ENCODE data around the gene METRNL. TPM values are rescaled to one million over a fixed set of nuclear protein-coding genes. Genes with fewer than 3 reads are reported as not detected.

Gene METRNL
- total and polyA plus RNA-seq, 4 donors = 0.67 to 9.0 (median 8.6) TPM

- Histone ChIP-seq H3K36me3 (ENCODE audit: control insufficient read depth in 4 of 4, insufficient read depth in 3 of 4, low read depth in 1 of 4, low read length in 3 of 4) (no peaks in the 10 kb centered on the region), H3K4me1 (ENCODE audit: control insufficient read depth in 4 of 4, insufficient read depth in 4 of 4, low read length in 3 of 4) (no peaks in the 10 kb centered on the region), H3K9ac (ENCODE audit: low read depth in 1 of 2, low read length in 2 of 2) (no peak overlapping the region), H3K27ac (ENCODE audit: low read depth in 1 of 2, low read length in 2 of 2) (no peak overlapping the region), H3K27me3 (ENCODE audit: control insufficient read depth in 4 of 4, insufficient read depth in 4 of 4, low read length in 3 of 4) (no peaks in the 10 kb centered on the region), H3K9me3 (ENCODE audit: control insufficient read depth in 4 of 4, low read length in 3 of 4) (no peaks in the 10 kb centered on the region), H3K4me3 (ENCODE audit: low read depth in 1 of 3, low read length in 3 of 3) (no peak overlapping the region)
- no peak for DNase-seq (ENCODE audit: low spot score)
- TF ChIP-seq FOXA2 (IDR thresholded peaks at IDR 0.05) (no peak), EGR1 (IDR thresholded peaks at IDR 0.05; ENCODE audit: low read depth in 2 of 2) (no peak), REST (IDR thresholded peaks at IDR 0.05) (no peak), CTCF (IDR thresholded peaks at IDR 0.05; ENCODE audit: low read depth, low read length, missing input control) (no peak), NR2F2 (IDR thresholded peaks at IDR 0.05) (no peak)
- 66% methylated on average over 17 of the region's 17 CpGs for WGBS
Measured at GRCh38 chr17:83106913-83107655, 27.7 kb downstream of the METRNL start.

GRCh38 chr17:83107656-83108048, 28.2 kb downstream of the METRNL start:
- no peak overlapping the region for H3K9ac ChIP-seq (ENCODE audit: low read depth in 1 of 2, low read length in 2 of 2)
- no peak overlapping the region for H3K27ac ChIP-seq (ENCODE audit: low read depth in 1 of 2, low read length in 2 of 2)
- no peak for TF ChIP-seq HNF4A (conservative IDR thresholded peaks at IDR 0.05)
- TF ChIP-seq YY1 (IDR thresholded peaks at IDR 0.05) = no peak
- no peak for TF ChIP-seq RXRA (IDR thresholded peaks at IDR 0.05)
- TF ChIP-seq NR2F2 (IDR thresholded peaks at IDR 0.05) = no peak
- no peak for TF ChIP-seq SP1 (IDR thresholded peaks at IDR 0.05)
- no peak for TF ChIP-seq HNF4G (IDR thresholded peaks at IDR 0.05)
- no peak for TF ChIP-seq REST (IDR thresholded peaks at IDR 0.05)
- TF ChIP-seq, protein P1, sequence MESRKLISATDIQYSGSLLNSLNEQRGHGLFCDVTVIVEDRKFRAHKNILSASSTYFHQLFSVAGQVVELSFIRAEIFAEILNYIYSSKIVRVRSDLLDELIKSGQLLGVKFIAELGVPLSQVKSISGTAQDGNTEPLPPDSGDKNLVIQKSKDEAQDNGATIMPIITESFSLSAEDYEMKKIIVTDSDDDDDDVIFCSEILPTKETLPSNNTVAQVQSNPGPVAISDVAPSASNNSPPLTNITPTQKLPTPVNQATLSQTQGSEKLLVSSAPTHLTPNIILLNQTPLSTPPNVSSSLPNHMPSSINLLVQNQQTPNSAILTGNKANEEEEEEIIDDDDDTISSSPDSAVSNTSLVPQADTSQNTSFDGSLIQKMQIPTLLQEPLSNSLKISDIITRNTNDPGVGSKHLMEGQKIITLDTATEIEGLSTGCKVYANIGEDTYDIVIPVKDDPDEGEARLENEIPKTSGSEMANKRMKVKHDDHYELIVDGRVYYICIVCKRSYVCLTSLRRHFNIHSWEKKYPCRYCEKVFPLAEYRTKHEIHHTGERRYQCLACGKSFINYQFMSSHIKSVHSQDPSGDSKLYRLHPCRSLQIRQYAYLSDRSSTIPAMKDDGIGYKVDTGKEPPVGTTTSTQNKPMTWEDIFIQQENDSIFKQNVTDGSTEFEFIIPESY (IDR thresholded peaks at IDR 0.05) = no peak
- no peak for TF ChIP-seq CTCF (IDR thresholded peaks at IDR 0.05; ENCODE audit: low read depth, low read length, missing input control)
- no peak for TF ChIP-seq EGR1 (IDR thresholded peaks at IDR 0.05; ENCODE audit: low read depth in 2 of 2)
- no peak for TF ChIP-seq FOXA2 (IDR thresholded peaks at IDR 0.05)
- no peak for TF ChIP-seq GABPA (IDR thresholded peaks at IDR 0.05 in 1 of 2, conservative IDR thresholded peaks at IDR 0.05 in 1 of 2)
- TF ChIP-seq, protein P2, sequence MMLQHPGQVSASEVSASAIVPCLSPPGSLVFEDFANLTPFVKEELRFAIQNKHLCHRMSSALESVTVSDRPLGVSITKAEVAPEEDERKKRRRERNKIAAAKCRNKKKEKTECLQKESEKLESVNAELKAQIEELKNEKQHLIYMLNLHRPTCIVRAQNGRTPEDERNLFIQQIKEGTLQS (IDR thresholded peaks at IDR 0.05) = no peak
- H3K9me3 ChIP-seq (ENCODE audit: control insufficient read depth in 4 of 4, low read length in 3 of 4) = no peaks in the 10 kb centered on the region
- no peaks in the 10 kb centered on the region for H3K27me3 ChIP-seq (ENCODE audit: control insufficient read depth in 4 of 4, insufficient read depth in 4 of 4, low read length in 3 of 4)
- H3K4me3 ChIP-seq (ENCODE audit: low read depth in 1 of 3, low read length in 3 of 3) = no peak overlapping the region
- 66% methylated on average over 14 of the region's 14 CpGs for whole genome bisulfite sequencing
- H3K36me3 ChIP-seq (ENCODE audit: control insufficient read depth in 4 of 4, insufficient read depth in 3 of 4, low read depth in 1 of 4, low read length in 3 of 4) = no peaks in the 10 kb centered on the region
- DNase-seq (ENCODE audit: low spot score) = no peak
- H3K4me1 ChIP-seq (ENCODE audit: control insufficient read depth in 4 of 4, insufficient read depth in 4 of 4, low read length in 3 of 4) = no peaks in the 10 kb centered on the region
